Omental fat pad (tissue), 4 donors: ENCODE results near the gene CCDC6. TPM values are rescaled to one million over a fixed set of nuclear protein-coding genes. Genes with fewer than 3 reads are reported as not detected.

Source experiments
- ATAC-seq: fragments of 150-250 bp; one replicate; pipeline ENCODE4 v1.9.1; 2016; ENCODE audit warnings: mild to moderate bottlenecking, moderate library complexity; ENCODE audit not compliant: low FRiP score
- DNase-seq: peaks from one replicate; pipeline ENCODE4 v3.0.0-alpha.2; 2019; ENCODE audit warnings: low spot score
- total RNA-seq, 4 donors: library from RNA; depleted of rRNA; stranded (reverse); fragments of >200 nt; gene quantifications; one replicate each; pipeline ENCODE4 v1.1.0, GENCODE V29; 2016
- TF ChIP-seq, protein P1 (sequence below), 3 donors: fragments of 450-650 bp; IDR thresholded peaks; one replicate each; pipeline ENCODE4 v1.5.1; 2016 to 2017; ENCODE audit warnings: antibody characterized with exemption in 3 of 3, mild to moderate bottlenecking in 3 of 3, moderate library complexity in 2 of 3

The CCDC6 gene
- total RNA-seq, 4 donors from 2014 or later = 24.7 to 29.7 (median 25.9) TPM

DNA sequence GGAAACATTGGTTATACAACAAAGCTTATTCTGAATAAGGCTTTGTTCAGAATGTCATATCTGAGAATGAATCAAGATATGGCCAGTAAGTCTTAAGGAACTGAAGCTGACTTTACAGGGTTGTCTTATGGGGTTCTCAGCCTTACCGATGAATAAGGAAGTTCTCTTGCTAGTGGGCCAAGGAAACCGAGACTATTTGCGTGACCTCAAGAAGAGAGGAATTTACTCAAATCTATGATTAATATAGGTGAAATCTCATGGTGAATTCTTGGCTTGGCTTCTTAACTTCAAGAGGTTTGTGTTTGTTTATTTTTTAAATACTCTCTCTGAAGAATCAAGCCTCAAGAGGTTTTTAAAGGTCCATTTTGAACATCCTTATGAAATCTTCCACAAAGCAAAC is 148.4 kb downstream of the CCDC6 start:
- TF ChIP-seq, protein P1, sequence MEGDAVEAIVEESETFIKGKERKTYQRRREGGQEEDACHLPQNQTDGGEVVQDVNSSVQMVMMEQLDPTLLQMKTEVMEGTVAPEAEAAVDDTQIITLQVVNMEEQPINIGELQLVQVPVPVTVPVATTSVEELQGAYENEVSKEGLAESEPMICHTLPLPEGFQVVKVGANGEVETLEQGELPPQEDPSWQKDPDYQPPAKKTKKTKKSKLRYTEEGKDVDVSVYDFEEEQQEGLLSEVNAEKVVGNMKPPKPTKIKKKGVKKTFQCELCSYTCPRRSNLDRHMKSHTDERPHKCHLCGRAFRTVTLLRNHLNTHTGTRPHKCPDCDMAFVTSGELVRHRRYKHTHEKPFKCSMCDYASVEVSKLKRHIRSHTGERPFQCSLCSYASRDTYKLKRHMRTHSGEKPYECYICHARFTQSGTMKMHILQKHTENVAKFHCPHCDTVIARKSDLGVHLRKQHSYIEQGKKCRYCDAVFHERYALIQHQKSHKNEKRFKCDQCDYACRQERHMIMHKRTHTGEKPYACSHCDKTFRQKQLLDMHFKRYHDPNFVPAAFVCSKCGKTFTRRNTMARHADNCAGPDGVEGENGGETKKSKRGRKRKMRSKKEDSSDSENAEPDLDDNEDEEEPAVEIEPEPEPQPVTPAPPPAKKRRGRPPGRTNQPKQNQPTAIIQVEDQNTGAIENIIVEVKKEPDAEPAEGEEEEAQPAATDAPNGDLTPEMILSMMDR (IDR thresholded peaks at IDR 0.05) = no peak
- ATAC-seq = peak; percentile 51
- DNase-seq = no peak

DNA sequence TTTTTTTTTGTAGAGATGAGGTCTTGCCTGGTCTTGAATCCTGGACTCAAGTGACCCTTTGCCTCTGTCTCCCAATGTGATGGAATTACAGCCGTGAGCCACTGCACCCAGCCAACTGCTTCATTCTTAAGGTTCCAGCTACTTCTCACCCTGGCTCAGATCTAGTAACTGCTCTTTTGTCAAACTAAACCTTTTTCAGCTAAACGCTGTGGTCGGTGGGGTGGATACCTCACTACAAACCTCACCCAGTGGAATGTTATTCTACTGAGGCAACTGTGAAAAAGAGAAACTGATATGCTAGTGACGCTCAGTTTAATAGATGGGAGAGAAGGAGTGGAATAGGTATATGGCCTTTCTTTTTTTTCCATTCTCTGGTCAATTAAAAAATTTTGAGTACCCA is 151.4 kb downstream of the CCDC6 start:
- ATAC-seq (no peak), DNase-seq (no peak)
- TF ChIP-seq, protein P1 (IDR thresholded peaks at IDR 0.05) = no peak

DNA sequence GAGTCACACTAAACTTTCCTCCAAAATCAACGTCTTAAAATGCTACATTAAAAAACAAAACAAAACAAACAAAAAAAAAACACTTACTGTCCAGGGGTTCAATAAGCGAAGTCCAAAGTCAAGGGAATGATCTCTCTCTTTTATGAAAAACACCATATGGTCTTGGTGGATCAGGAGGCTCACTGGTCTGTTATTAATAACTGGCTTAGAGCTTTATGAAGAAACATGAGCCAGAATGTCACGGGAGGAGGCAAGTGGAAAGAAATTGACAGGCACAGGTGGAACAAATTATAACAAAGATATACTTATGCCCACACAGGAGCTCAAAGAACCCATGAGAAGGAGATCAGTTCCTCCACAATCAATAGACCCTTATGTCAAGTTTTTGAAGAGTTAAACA is 153.1 kb downstream of the CCDC6 start, which contains the start of gene MRLN:
TSS of gene MRLN (minus strand) at position 189 of the 400 bp plus-strand sequence.
- TF ChIP-seq, protein P1 (IDR thresholded peaks at IDR 0.05) = no peak
- ATAC-seq = no peak

GRCh38 chr10:59752278-59752940 is 153.9 kb downstream of the CCDC6 start:
- ATAC-seq (no peak), DNase-seq (no peak)
- TF ChIP-seq, protein P1 (IDR thresholded peaks at IDR 0.05) = no peak

More for the DNA sequence above, 153.1 kb downstream of the CCDC6 start, which contains the start of gene MRLN:
- no peak for DNase-seq

DNA sequence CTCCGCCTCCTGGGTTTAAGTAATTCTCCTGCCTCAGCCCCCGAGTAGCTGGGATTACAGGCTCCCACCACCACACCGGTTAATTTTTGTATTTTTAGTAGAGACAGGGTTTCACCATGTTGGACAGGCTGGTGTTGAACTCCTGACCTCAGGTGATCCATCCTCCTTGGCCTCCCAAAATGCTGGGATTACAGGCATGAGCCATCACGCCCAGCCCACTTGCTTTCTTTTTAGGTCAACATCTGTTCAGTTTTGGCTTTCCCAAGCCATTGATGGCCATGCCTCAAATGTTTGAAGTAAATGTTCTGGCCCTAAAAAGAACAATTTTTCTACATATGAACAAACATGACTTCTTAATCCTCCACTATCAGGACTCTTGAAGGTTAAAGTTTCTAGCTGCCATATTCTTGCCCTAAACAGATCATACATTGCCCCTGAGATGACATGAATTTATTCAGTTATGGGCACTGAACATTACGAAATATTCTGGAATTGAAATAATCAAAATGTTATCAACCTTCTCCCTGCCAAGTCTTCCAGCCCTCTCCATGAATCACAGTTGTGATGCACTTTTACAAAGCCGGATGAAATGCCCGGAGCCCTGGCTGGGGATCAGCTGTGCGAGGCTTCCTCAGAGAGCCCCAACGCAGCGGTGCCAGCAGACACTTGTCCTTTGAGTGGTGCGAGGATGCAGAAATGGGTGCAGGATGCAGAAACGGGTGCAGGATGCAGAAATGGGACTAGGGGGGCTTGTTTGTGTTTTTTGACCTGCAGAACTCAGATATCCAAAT is 156.0 kb downstream of the CCDC6 start:
- no peak for DNase-seq
- TF ChIP-seq, protein P1 (IDR thresholded peaks at IDR 0.05) = no peak
- peak; percentile 91 for ATAC-seq

DNA sequence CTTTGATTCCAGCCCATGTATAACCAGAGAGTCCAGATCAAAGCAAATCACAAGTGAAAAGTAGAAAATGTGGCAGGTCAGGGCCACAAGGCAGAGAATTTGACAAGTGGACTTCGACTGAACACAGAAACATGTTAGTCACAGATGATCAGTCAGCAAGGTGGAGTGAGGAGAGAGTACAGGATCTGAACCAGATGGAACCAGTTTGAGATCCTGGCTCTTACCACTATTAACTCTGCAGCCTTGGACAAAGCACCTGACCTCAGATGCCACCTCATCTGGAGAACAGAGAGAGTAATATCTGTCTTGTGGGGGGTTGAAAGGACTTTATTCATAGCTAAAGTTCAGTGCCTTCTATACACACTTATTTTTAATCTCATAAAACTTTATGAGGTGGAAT is 157.5 kb downstream of the CCDC6 start:
- no peak for DNase-seq
- ATAC-seq = no peak
- TF ChIP-seq, protein P1 (IDR thresholded peaks at IDR 0.05) = no peak
